HCEC 1CT (cell line): ENCODE results near the gene CDKL1.
"Not testable (repeated sequence)": the region's sequence is repeated elsewhere in the genome, so short reads cannot be mapped to it uniquely, and the experiment has no call there.

Experiments
- DNase-seq: peaks from one replicate; pipeline ENCODE4 v3.0.0-alpha.2; 2017

CDKL1 gene

GRCh38 chr14:50387548-50387947 is 9.1 kb downstream of the CDKL1 start:
- no peak for DNase-seq

GRCh38 chr14:50383618-50384225 is 13.0 kb downstream of the CDKL1 start:
- no peak for DNase-seq

GRCh38 chr14:50381823-50382287 is 14.8 kb downstream of the CDKL1 start:
- no peak for DNase-seq

- DNase-seq = no peak
Observed at GRCh38 chr14:50381008-50381407, 15.7 kb downstream of the CDKL1 start.

GRCh38 chr14:50380455-50380854 is 16.2 kb downstream of the CDKL1 start:
- DNase-seq = no peak

GRCh38 chr14:50379563-50379962 is 17.1 kb downstream of the CDKL1 start:
- no peak for DNase-seq

GRCh38 chr14:50377550-50378085 is 19.1 kb downstream of the CDKL1 start:
- no peak for DNase-seq

GRCh38 chr14:50375760-50376159 is 20.9 kb downstream of the CDKL1 start:
- DNase-seq = no peak

- no peak for DNase-seq
Observed at GRCh38 chr14:50373959-50374358, 22.7 kb downstream of the CDKL1 start.

GRCh38 chr14:50371546-50371945 is 25.1 kb downstream of the CDKL1 start:
- DNase-seq = no peak

- DNase-seq = no peak
Observed at GRCh38 chr14:50366589-50366988, 30.1 kb downstream of the CDKL1 start.

GRCh38 chr14:50366115-50366514 is 30.6 kb downstream of the CDKL1 start:
- peak; percentile 19 for DNase-seq

GRCh38 chr14:50365572-50365971 is 31.1 kb downstream of the CDKL1 start:
- not testable (repeated sequence) for DNase-seq

GRCh38 chr14:50364792-50365191 is 31.9 kb downstream of the CDKL1 start:
- no peak for DNase-seq

- peak; percentile 36 for DNase-seq
Observed at GRCh38 chr14:50363714-50364111, 33.0 kb downstream of the CDKL1 start.

- DNase-seq = peak; percentile 16
Observed at GRCh38 chr14:50362764-50363713, 33.6 kb downstream of the CDKL1 start.

GRCh38 chr14:50361473-50362403 is 34.9 kb downstream of the CDKL1 start:
- DNase-seq = not testable (repeated sequence)

GRCh38 chr14:50360851-50361250 is 35.8 kb downstream of the CDKL1 start:
- no peak for DNase-seq

- no peak for DNase-seq
Observed at GRCh38 chr14:50360093-50360492, 36.6 kb downstream of the CDKL1 start.

- DNase-seq = no peak
Observed at GRCh38 chr14:50359631-50360030, 37.0 kb downstream of the CDKL1 start.

- no peak for DNase-seq
Observed at GRCh38 chr14:50357753-50358395, 38.8 kb downstream of the CDKL1 start.

GRCh38 chr14:50357124-50357523 is 39.6 kb downstream of the CDKL1 start:
- no peak for DNase-seq
